GM12878 (cell line): ENCODE data around the gene CTIF. TPM values are rescaled to one million over a fixed set of nuclear protein-coding genes. Genes with fewer than 3 reads are reported as not detected.

Experiments
- ATAC-seq: fragments of 200-7000 bp; cut with Tn5 transposase; 3 replicates; pipeline ENCODE4 v1.9.1; 2020; ENCODE audit warnings: mild to moderate bottlenecking, moderate library complexity
- BruUV-seq: library from RNA; stranded (reverse); fragments of 400-500 nt; replicated peaks from 2 replicates; lab custom pipeline; 2021; lab: Mats Ljungman, UMichigan
- CTCF ChIA-PET: fragments of 300-600 bp; sonication (Branson Sonifier 250); formaldehyde crosslinking; extraction: SDS; loops from one replicate; lab custom pipeline; 2021; ENCODE audit warnings: inconsistent platforms; lab: Yijun Ruan, JAX
- POLR2A ChIA-PET: fragments of 350-600 bp; formaldehyde crosslinking; extraction: SDS; loops from one replicate; lab custom pipeline; 2021; ENCODE audit warnings: inconsistent platforms; lab: Charles Lee
- RAD21 ChIA-PET: fragments of 300-600 bp; sonication (Branson Sonifier 250); formaldehyde crosslinking; loops from one replicate; lab custom pipeline; 2023; ENCODE audit warnings: antibody characterized with exemption; ENCODE audit not compliant: unreplicated experiment; lab: Charles Lee
- SMC1A ChIA-PET: fragments of 300-600 bp; sonication (Branson Sonifier 250); formaldehyde crosslinking; loops from one replicate; lab custom pipeline; 2023; ENCODE audit not compliant: unreplicated experiment, uncharacterized antibody; lab: Charles Lee
- DNase-seq: peaks from one replicate; pipeline ENCODE4 v3.0.0-alpha.2; 2011; ENCODE audit warnings: low read depth, low spot score
- FAIRE-seq: peaks from 3 replicates; lab custom pipeline; 2011; peaks lifted over from hg19 to GRCh38; lab: Jason Lieb, UNC
- H2AFZ ChIP-seq: 2 replicates; pipeline ENCODE4 v1.6.0; 2011; ENCODE audit warnings: low read depth, low read length, control low read depth; ENCODE audit not compliant: control insufficient read depth
- H3K27ac ChIP-seq: 2 replicates; pipeline ENCODE4 v1.5.1; 2011; ENCODE audit warnings: control low read depth; ENCODE audit not compliant: control insufficient read depth, insufficient read depth
- H3K27me3 ChIP-seq, 2 experiments: replicated peaks in 1 of 2; 2 replicates each; pipeline versions ENCODE4 v1.6.0 to v1.6.1; 2011; ENCODE audit warnings: low read length in 1 of 2; ENCODE audit not compliant: control insufficient read depth in 2 of 2, insufficient read depth in 2 of 2
- H3K36me3 ChIP-seq, 2 experiments: 2 replicates each; pipeline ENCODE4 v1.5.1; 2011; ENCODE audit warnings: low read length in 1 of 2; ENCODE audit not compliant: control insufficient read depth in 2 of 2, insufficient read depth in 2 of 2
- H3K4me1 ChIP-seq: 2 replicates; pipeline ENCODE4 v1.6.1; 2011; ENCODE audit warnings: mild to moderate bottlenecking, low read length, moderate library complexity, mixed read lengths; ENCODE audit not compliant: control insufficient read depth, insufficient read depth
- H3K4me2 ChIP-seq: 2 replicates; pipeline ENCODE4 v1.6.0; 2011; ENCODE audit warnings: control low read depth; ENCODE audit not compliant: control insufficient read depth, insufficient read depth
- H3K4me3 ChIP-seq: fragments of 200-600 bp; sonication (generic); 2 replicates; pipeline ENCODE4 v1.5.1; 2016
- H3K79me2 ChIP-seq: 2 replicates; pipeline ENCODE4 v1.6.0; 2011; ENCODE audit warnings: low read length; ENCODE audit not compliant: control insufficient read depth, insufficient read depth
- H3K9ac ChIP-seq: 2 replicates; pipeline ENCODE4 v1.8.0; 2011; ENCODE audit warnings: low read length, control low read depth, mixed read lengths; ENCODE audit not compliant: control insufficient read depth, insufficient read depth
- H3K9me3 ChIP-seq: replicated peaks from 3 replicates; pipeline ENCODE4 v1.5.1; 2011; ENCODE audit warnings: mild to moderate bottlenecking, low read length; ENCODE audit not compliant: control insufficient read depth, insufficient read depth
- H4K20me1 ChIP-seq: 2 replicates; pipeline ENCODE4 v1.6.0; 2011; ENCODE audit not compliant: control insufficient read depth, insufficient read depth
- CHD4 ChIP-seq: fragments of 200-600 bp; sonication (generic); IDR thresholded peaks from 2 replicates; pipeline ENCODE4 v1.6.1; 2016; ENCODE audit warnings: mild to moderate bottlenecking
- EP300 ChIP-seq, 2 experiments: fragments of 150-350 bp in 1 of 2; IDR thresholded peaks; 2 replicates each; pipeline ENCODE4 v1.6.1; 2011 to 2012; ENCODE audit warnings: low read depth in 2 of 2, low read length in 2 of 2, borderline replicate concordance in 1 of 2, improper control_type of control experiment in 1 of 2, inconsistent platforms in 1 of 2; ENCODE audit not compliant: control insufficient read depth in 1 of 2
- ETV6 ChIP-seq, 2 experiments: fragments of 450-650 bp in 1 of 2; IDR thresholded peaks in 1 of 2; conservative IDR thresholded peaks in 1 of 2; 2 replicates each; pipeline ENCODE4 v1.6.1; 2014; ENCODE audit warnings: antibody characterized with exemption in 1 of 2, borderline replicate concordance in 1 of 2, low read depth in 1 of 2, mild to moderate bottlenecking in 1 of 2, moderate library complexity in 1 of 2
- EZH2 ChIP-seq: IDR thresholded peaks from 2 replicates; pipeline ENCODE4 v1.6.1; 2012; ENCODE audit warnings: low read depth, mild to moderate bottlenecking, control low read depth, inconsistent platforms, low read length, borderline replicate concordance; ENCODE audit not compliant: control insufficient read depth
- FOS ChIP-seq: IDR thresholded peaks from 3 replicates; pipeline ENCODE4 v1.6.1; 2011; ENCODE audit warnings: borderline replicate concordance; ENCODE audit not compliant: insufficient read length; ENCODE audit errors: extremely low read depth
- IKZF2 ChIP-seq, 2 experiments: fragments of 450-650 bp; IDR thresholded peaks; 2 replicates each; pipeline ENCODE4 v1.6.1; 2017; ENCODE audit warnings: mild to moderate bottlenecking in 2 of 2, moderate library complexity in 2 of 2
- MYC ChIP-seq: IDR thresholded peaks from 2 replicates; pipeline ENCODE4 v1.6.1; 2011; ENCODE audit warnings: mild to moderate bottlenecking, low read length, moderate library complexity, inconsistent platforms; ENCODE audit not compliant: insufficient read depth, insufficient replicate concordance, insufficient read length, severe bottlenecking
- NBN ChIP-seq: fragments of 450-650 bp; IDR thresholded peaks from 2 replicates; pipeline ENCODE4 v1.6.1; 2016
- SIN3A ChIP-seq: IDR thresholded peaks from 2 replicates; pipeline ENCODE4 v1.6.1; 2012; ENCODE audit warnings: low read depth, low read length, improper control_type of control experiment
- SUPT20H ChIP-seq: IDR thresholded peaks from 2 replicates; pipeline ENCODE4 v1.6.1; 2011; ENCODE audit warnings: low read depth, mild to moderate bottlenecking, low read length, moderate library complexity, borderline replicate concordance; ENCODE audit not compliant: control insufficient read depth
- YY1 ChIP-seq: IDR thresholded peaks from 2 replicates; pipeline ENCODE4 v1.6.1; 2011; ENCODE audit warnings: low read depth, mild to moderate bottlenecking, low read length
- ZNF217 ChIP-seq: fragments of 450-650 bp; IDR thresholded peaks from 2 replicates; pipeline ENCODE4 v1.6.1; 2017; ENCODE audit warnings: antibody characterized with exemption, mild to moderate bottlenecking
- ZNF622 ChIP-seq: fragments of 450-650 bp; IDR thresholded peaks from 2 replicates; pipeline ENCODE4 v1.6.1; 2017; ENCODE audit warnings: mild to moderate bottlenecking, inconsistent platforms
- ZZZ3 ChIP-seq: IDR thresholded peaks from 2 replicates; pipeline ENCODE4 v1.6.1; 2011; ENCODE audit warnings: low read depth; ENCODE audit not compliant: control insufficient read depth, insufficient read length
- WGBS: methylation state at CpG from one replicate; pipeline ENCODE4 v1.1.6; 2016; ENCODE audit warnings: low lambda C conversion rate; ENCODE audit not compliant: insufficient replicate concordance, insufficient coverage; ENCODE audit errors: missing lambda C conversion rate; 5-methylcytosine and 5-hydroxymethylcytosine counted together
- in situ Hi-C: fragments of 300-500 bp; cut with MboI; formaldehyde crosslinking; loops from 9 replicates; pipeline ENCODE4 v1.14.3; 2018; ENCODE audit warnings: mixed read lengths
- intact Hi-C: fragments of 100-400 bp; cut with micrococcal nuclease; formaldehyde crosslinking; loops from one replicate; pipeline ENCODE4 v1.14.2; 2022; ENCODE audit not compliant: unreplicated experiment
- polyA plus RNA-seq, 11 experiments: library from polyadenylated mRNA; depleted of rRNA in 4 of 11; unstranded in 6 of 11; stranded (reverse) in 5 of 11; fragments of >200 nt; fragmentation: Nextera tagmentation in 4 of 11; fragmentation: Illumina TruSeq in 1 of 11; extraction: Ambion mirVana in 4 of 11; extraction: Trizol in 1 of 11; gene quantifications; 1 replicate in 1 of 11; 2 replicates in 10 of 11; pipeline versions ENCODE4 v1.2.1 to v1.2.3, GENCODE V29; 2011 to 2016; ENCODE audit warnings: inconsistent platforms in 2 of 11, missing spikeins in 2 of 11, low read depth in 1 of 11
- total RNA-seq, 4 experiments: library from RNA; depleted of rRNA in 3 of 4; stranded (reverse); fragments of >200 nt in 3 of 4; fragmentation: Illumina TruSeq in 1 of 4; extraction: Trizol in 1 of 4; gene quantifications; 2 replicates each; pipeline versions ENCODE4 v1.2.1 to v1.2.3, GENCODE V29; 2013 to 2021
- TF ChIP-seq, protein P1 (sequence below): IDR thresholded peaks from 2 replicates; pipeline ENCODE4 v1.6.1; 2012; ENCODE audit warnings: low read length, inconsistent platforms
- TF ChIP-seq, protein P2 (sequence below): fragments of 450-650 bp; IDR thresholded peaks from 2 replicates; pipeline ENCODE4 v1.6.1; 2017; ENCODE audit warnings: mild to moderate bottlenecking, low read depth, inconsistent platforms; ENCODE audit not compliant: poor library complexity, severe bottlenecking
- TF ChIP-seq, protein P3 (sequence below): IDR thresholded peaks from 2 replicates; pipeline ENCODE4 v1.6.1; 2011; ENCODE audit warnings: low read depth, mild to moderate bottlenecking, low read length, moderate library complexity, borderline replicate concordance; ENCODE audit errors: extremely low read depth

The CTIF gene
- total and polyA plus RNA-seq, 10 of the 15 experiments (the other 5 are each of a cell fraction or from before 2014, with no cell fraction given) = 0.06 to 11.6 (median 2.5) TPM

DNA sequence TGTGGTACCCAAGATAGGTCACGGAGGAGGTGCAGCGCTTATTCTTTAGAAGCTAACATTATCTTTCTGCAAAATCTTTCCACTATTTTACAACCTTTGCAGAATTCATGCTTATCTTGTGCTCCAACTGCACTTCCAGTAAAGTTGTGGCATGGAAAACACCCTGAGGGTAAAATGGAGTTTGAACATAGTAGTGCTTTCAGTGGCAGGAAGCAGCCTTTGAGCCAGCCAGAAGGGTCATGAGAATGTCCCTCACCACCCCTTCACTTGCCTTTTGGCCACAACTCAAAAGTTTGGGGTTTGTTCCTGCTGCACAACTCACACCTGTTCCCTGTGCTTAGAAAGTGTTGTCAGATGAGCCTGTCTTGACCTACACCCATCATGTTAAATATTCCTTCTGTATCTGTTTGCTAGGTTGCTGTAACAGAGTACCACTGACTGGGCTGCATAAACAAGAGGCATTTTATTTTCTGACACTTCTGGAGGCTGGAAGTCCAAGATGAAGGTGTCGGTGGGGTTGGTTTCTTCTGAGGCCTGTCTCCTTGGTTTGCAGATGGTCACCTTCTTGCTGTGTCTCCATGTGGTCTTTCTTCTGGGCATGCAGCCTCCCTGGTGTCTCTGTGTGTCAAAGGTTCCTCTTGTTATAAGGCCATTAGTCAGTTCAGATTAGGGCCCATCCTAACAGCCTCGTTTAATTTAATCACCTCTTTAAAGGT lies 217.8 kb downstream of the CTIF start:
- H3K4me2 ChIP-seq = 0 out of 2 replicates have a peak overlapping the region, but pooled peaks have one; percentile 11
- in situ Hi-C loops (no loop called here), intact Hi-C loops (no loop called here)
- 87% methylated on average over 4 of the region's 4 CpGs for WGBS
- POLR2A ChIA-PET = interaction anchor here (0.7 to 1.2 kb wide), 2 partner anchors 31 to 193 kb away, joined by 3 read pairs; no protein-coding TSS in a partner anchor
- FAIRE-seq = no peak
- H3K4me1 ChIP-seq = peaks cover 31% of the 10 kb centered on the region
- peak overlapping the region; percentile 87 for H3K27ac ChIP-seq
- SMC1A ChIA-PET = interaction anchor here (0.6 to 2.3 kb wide), 13 partner anchors 14 to 405 kb away, joined by 3 to 7 read pairs (median 3); no protein-coding TSS in a partner anchor
- H2AFZ ChIP-seq = no peak overlapping the region
- CTCF ChIA-PET = interaction anchor here (1.0 to 2.3 kb wide), 6 partner anchors 18 to 83 kb away, joined by 3 to 9 read pairs (median 4); no protein-coding TSS in a partner anchor
- RAD21 ChIA-PET = interaction anchor here (0.8 to 1.2 kb wide), 3 partner anchors 21 to 112 kb away, joined by 3 to 9 read pairs (median 3); no protein-coding TSS in a partner anchor
- no peaks in the 10 kb centered on the region for H3K79me2 ChIP-seq
- no peak overlapping the region for H3K4me3 ChIP-seq
- H3K9me3 ChIP-seq = no peaks in the 10 kb centered on the region; the same call in 2 of the 3 replicates
- no peak for ATAC-seq
- no peak for DNase-seq
- H3K9ac ChIP-seq = no peak overlapping the region
- no peaks in the 10 kb centered on the region for H3K36me3 ChIP-seq
- BruUV-seq = no TSS peak
- no peaks in the 10 kb centered on the region for H4K20me1 ChIP-seq
- no peaks in the 10 kb centered on the region for H3K27me3 ChIP-seq
- TF ChIP-seq NBN = no peak
- no peak for TF ChIP-seq MYC
- TF ChIP-seq, protein P1, sequence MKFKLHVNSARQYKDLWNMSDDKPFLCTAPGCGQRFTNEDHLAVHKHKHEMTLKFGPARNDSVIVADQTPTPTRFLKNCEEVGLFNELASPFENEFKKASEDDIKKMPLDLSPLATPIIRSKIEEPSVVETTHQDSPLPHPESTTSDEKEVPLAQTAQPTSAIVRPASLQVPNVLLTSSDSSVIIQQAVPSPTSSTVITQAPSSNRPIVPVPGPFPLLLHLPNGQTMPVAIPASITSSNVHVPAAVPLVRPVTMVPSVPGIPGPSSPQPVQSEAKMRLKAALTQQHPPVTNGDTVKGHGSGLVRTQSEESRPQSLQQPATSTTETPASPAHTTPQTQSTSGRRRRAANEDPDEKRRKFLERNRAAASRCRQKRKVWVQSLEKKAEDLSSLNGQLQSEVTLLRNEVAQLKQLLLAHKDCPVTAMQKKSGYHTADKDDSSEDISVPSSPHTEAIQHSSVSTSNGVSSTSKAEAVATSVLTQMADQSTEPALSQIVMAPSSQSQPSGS = no peak
- no peak for TF ChIP-seq IKZF2 (IDR thresholded peaks at IDR 0.05)
- TF ChIP-seq, protein P2, sequence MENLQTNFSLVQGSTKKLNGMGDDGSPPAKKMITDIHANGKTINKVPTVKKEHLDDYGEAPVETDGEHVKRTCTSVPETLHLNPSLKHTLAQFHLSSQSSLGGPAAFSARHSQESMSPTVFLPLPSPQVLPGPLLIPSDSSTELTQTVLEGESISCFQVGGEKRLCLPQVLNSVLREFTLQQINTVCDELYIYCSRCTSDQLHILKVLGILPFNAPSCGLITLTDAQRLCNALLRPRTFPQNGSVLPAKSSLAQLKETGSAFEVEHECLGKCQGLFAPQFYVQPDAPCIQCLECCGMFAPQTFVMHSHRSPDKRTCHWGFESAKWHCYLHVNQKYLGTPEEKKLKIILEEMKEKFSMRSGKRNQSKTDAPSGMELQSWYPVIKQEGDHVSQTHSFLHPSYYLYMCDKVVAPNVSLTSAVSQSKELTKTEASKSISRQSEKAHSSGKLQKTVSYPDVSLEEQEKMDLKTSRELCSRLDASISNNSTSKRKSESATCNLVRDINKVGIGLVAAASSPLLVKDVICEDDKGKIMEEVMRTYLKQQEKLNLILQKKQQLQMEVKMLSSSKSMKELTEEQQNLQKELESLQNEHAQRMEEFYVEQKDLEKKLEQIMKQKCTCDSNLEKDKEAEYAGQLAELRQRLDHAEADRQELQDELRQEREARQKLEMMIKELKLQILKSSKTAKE = no peak
- no peak for TF ChIP-seq EP300 (IDR thresholded peaks at IDR 0.05; ENCODE audit: borderline replicate concordance in 1 of 2, control insufficient read depth in 1 of 2, low read depth in 2 of 2, low read length in 2 of 2)
- no peak for TF ChIP-seq ETV6 (conservative IDR thresholded peaks at IDR 0.05 in 1 of 2, IDR thresholded peaks at IDR 0.05 in 1 of 2; ENCODE audit: borderline replicate concordance in 1 of 2, low read depth in 1 of 2)
- TF ChIP-seq EZH2 = no peak
- no peak for TF ChIP-seq SUPT20H
- TF ChIP-seq SIN3A = no peak
- TF ChIP-seq, protein P3, sequence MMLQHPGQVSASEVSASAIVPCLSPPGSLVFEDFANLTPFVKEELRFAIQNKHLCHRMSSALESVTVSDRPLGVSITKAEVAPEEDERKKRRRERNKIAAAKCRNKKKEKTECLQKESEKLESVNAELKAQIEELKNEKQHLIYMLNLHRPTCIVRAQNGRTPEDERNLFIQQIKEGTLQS = no peak
- no peak for TF ChIP-seq ZNF217
- TF ChIP-seq YY1 = no peak
- no peak for TF ChIP-seq FOS
- no peak for TF ChIP-seq CHD4
- TF ChIP-seq ZZZ3 = no peak
- TF ChIP-seq ZNF622 = no peak
